ENCODE data around the gene CFAP46.
A peak's percentile ranks its signal among the peaks of the same experiment; 100 is the strongest.

CFAP46 gene

GRCh38 chr10:132882069-132882951 is 60.1 kb downstream of the CFAP46 start:
- peaks cover 0 to 29% (median 0%) of the 10 kb centered on the region in 3 experiments for H3K27me3 ChIP-seq (ENCODE audit: control insufficient read depth in 3 of 3, insufficient read depth in 3 of 3, low read depth in 1 of 3, low read length in 3 of 3)
- no peaks in the 10 kb centered on the region for H3K9me3 ChIP-seq (replicated peaks in 1 of 2; ENCODE audit: control insufficient read depth in 2 of 2, insufficient read depth in 1 of 2, low read depth in 1 of 2, low read length in 2 of 2)

GRCh38 chr10:132881186-132881920 is 61.0 kb downstream of the CFAP46 start:
- Histone ChIP-seq H3K9ac (ENCODE audit: low read depth, low read length, poor library complexity) (peak overlapping the region; percentile 27), H3K23ac (ENCODE audit: low read depth, low read length, poor library complexity) (peak overlapping the region; percentile 61), H3K14ac (ENCODE audit: low read length) (peak overlapping the region; percentile 21), H3K4me1 (ENCODE audit: control insufficient read depth in 2 of 2, insufficient read depth in 1 of 2, low read depth in 1 of 2, low read length in 2 of 2) (peaks cover 0 to 5% of the 10 kb centered on the region in 2 donors), H2BK15ac (ENCODE audit: low read length) (no peak overlapping the region), H3K27ac (replicated peaks; ENCODE audit: low read length) (no peak overlapping the region), H2AK5ac (ENCODE audit: low read depth, low read length) (no peak overlapping the region), H3K36me3 (replicated peaks in 1 of 2; ENCODE audit: control insufficient read depth in 2 of 2, insufficient read depth in 2 of 2, low read length in 2 of 2) (no peaks in the 10 kb centered on the region), H4K91ac (ENCODE audit: low read depth, low read length, poor library complexity) (peak overlapping the region; percentile 8), H2BK120ac (ENCODE audit: low read depth, low read length) (no peak overlapping the region), H3K27me3 (ENCODE audit: control insufficient read depth in 3 of 3, insufficient read depth in 3 of 3, low read depth in 1 of 3, low read length in 3 of 3) (peaks cover 0 to 29% (median 0%) of the 10 kb centered on the region in 3 experiments), H3K4me3 (ENCODE audit: low read length in 2 of 2) (peak overlapping the region in 1 of 2 donors; percentile 25), H3K9me3 (replicated peaks in 1 of 2; ENCODE audit: control insufficient read depth in 2 of 2, insufficient read depth in 1 of 2, low read depth in 1 of 2, low read length in 2 of 2) (no peaks in the 10 kb centered on the region), H3K18ac (ENCODE audit: low read length) (no peak overlapping the region), H3K79me1 (ENCODE audit: low read depth, low read length) (peaks cover 4% of the 10 kb centered on the region), H4K8ac (ENCODE audit: low read depth, low read length) (no peak overlapping the region), H2BK12ac (ENCODE audit: low read length) (no peak overlapping the region), H3K4me2 (ENCODE audit: insufficient read depth, low read length, poor library complexity, severe bottlenecking) (no peak overlapping the region), H3K4ac (ENCODE audit: low read length) (no peak overlapping the region), H2AFZ (ENCODE audit: low read length) (no peak overlapping the region), H2BK5ac (ENCODE audit: low read length) (no peak overlapping the region)
- DNase-seq (ENCODE audit: low spot score): no peak
- WGBS, 2 donors (ENCODE audit: extremely low coverage in 2 of 2, insufficient read length in 2 of 2, insufficient replicate concordance in 1 of 2): no CpG with 5 or more reads among the region's 23 CpGs

More at GRCh38 chr10:132882069-132882951, 60.1 kb downstream of the CFAP46 start:
- H4K8ac ChIP-seq (ENCODE audit: low read depth, low read length): no peak overlapping the region
- peaks cover 0 to 5% of the 10 kb centered on the region in 2 donors for H3K4me1 ChIP-seq (ENCODE audit: control insufficient read depth in 2 of 2, insufficient read depth in 1 of 2, low read depth in 1 of 2, low read length in 2 of 2)
- WGBS, 2 donors (ENCODE audit: extremely low coverage in 2 of 2, insufficient read length in 2 of 2, insufficient replicate concordance in 1 of 2): 100% methylated on average over 1 of the region's 18 CpGs; no CpG with 5 or more reads in 1 of the 2 donors
- no peak overlapping the region for H2BK120ac ChIP-seq (ENCODE audit: low read depth, low read length)
- H3K18ac ChIP-seq (ENCODE audit: low read length): no peak overlapping the region
- H2BK15ac ChIP-seq (ENCODE audit: low read length): no peak overlapping the region
- H3K4ac ChIP-seq (ENCODE audit: low read length): no peak overlapping the region
- H3K27ac ChIP-seq (replicated peaks; ENCODE audit: low read length): no peak overlapping the region
- H2BK12ac ChIP-seq (ENCODE audit: low read length): no peak overlapping the region
- peak overlapping the region; percentile 61 for H3K23ac ChIP-seq (ENCODE audit: low read depth, low read length, poor library complexity)
- H2AK5ac ChIP-seq (ENCODE audit: low read depth, low read length): no peak overlapping the region
- H3K14ac ChIP-seq (ENCODE audit: low read length): no peak overlapping the region
- no peak for DNase-seq (ENCODE audit: low spot score)
- H3K4me3 ChIP-seq (ENCODE audit: low read length in 2 of 2): peak overlapping the region in 1 of 2 donors; percentile 57
- no peak overlapping the region for H4K91ac ChIP-seq (ENCODE audit: low read depth, low read length, poor library complexity)
- H2BK5ac ChIP-seq (ENCODE audit: low read length): no peak overlapping the region
- no peak overlapping the region for H3K4me2 ChIP-seq (ENCODE audit: insufficient read depth, low read length, poor library complexity, severe bottlenecking)
- H3K9ac ChIP-seq (ENCODE audit: low read depth, low read length, poor library complexity): no peak overlapping the region
- H3K36me3 ChIP-seq (replicated peaks in 1 of 2; ENCODE audit: control insufficient read depth in 2 of 2, insufficient read depth in 2 of 2, low read length in 2 of 2): no peaks in the 10 kb centered on the region
- peaks cover 4% of the 10 kb centered on the region for H3K79me1 ChIP-seq (ENCODE audit: low read depth, low read length)
- H2AFZ ChIP-seq (ENCODE audit: low read length): no peak overlapping the region

DNA sequence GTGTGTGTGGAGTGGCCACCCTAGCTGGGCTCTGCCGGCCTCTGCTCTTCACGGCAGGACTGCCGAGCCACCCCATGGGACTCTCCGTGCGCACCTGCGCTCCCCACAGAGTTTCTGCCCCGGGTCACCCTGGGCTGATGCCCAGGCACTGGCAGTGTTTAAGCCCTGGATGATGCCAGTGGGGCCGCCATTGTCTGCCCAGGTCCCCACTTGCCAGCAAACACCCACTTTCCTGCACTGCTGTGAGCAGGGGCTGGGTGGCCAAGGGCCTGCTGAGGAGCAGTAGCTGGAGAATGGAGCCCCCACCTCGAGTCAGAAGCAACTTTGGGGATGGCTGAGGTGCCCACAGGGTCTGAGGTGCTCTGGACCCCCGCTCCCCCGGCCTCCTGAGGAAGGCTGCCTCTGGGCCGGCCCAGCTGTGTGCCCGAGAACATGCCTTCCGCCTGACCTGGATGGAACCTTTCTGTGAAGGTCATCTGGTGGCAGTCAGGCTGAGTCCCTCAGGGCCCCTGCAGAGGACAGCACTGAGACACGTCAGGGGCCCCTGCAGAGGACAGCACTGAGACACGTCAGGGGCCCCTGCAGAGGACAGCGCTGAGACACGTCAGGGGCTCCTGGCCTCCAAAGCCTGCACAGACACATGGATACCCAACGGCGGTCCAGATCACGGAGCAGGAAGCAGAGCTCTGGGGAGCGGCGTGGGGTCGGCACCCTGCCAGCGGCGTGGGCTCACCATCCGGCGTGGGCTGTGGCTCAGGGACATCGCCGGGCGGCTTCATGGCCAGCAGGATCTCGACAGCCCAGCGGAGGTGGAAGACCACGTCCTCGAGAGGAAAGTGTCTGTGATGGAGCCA is 62.0 kb downstream of the CFAP46 start:
- H3K36me3 ChIP-seq (replicated peaks in 1 of 2; ENCODE audit: control insufficient read depth in 2 of 2, insufficient read depth in 2 of 2, low read length in 2 of 2): no peaks in the 10 kb centered on the region
- no peak overlapping the region for H2BK5ac ChIP-seq (ENCODE audit: low read length)
- peak overlapping the region; percentile 92 for H3K18ac ChIP-seq (ENCODE audit: low read length)
- H3K4me1 ChIP-seq (ENCODE audit: control insufficient read depth in 2 of 2, insufficient read depth in 1 of 2, low read depth in 1 of 2, low read length in 2 of 2): peaks cover 0 to 5% of the 10 kb centered on the region in 2 donors
- H3K14ac ChIP-seq (ENCODE audit: low read length): peak overlapping the region; percentile 83
- H2BK120ac ChIP-seq (ENCODE audit: low read depth, low read length): no peak overlapping the region
- H3K79me1 ChIP-seq (ENCODE audit: low read depth, low read length): peaks cover 4% of the 10 kb centered on the region
- peak overlapping the region; percentile 41 for H2BK15ac ChIP-seq (ENCODE audit: low read length)
- H3K27ac ChIP-seq (replicated peaks; ENCODE audit: low read length): no peak overlapping the region
- no peak overlapping the region for H3K9ac ChIP-seq (ENCODE audit: low read depth, low read length, poor library complexity)
- no peak overlapping the region for H3K4me3 ChIP-seq (ENCODE audit: low read length in 2 of 2)
- no peak overlapping the region for H2BK12ac ChIP-seq (ENCODE audit: low read length)
- H3K4me2 ChIP-seq (ENCODE audit: insufficient read depth, low read length, poor library complexity, severe bottlenecking): no peak overlapping the region
- no peak overlapping the region for H3K4ac ChIP-seq (ENCODE audit: low read length)
- H3K27me3 ChIP-seq (ENCODE audit: control insufficient read depth in 3 of 3, insufficient read depth in 3 of 3, low read depth in 1 of 3, low read length in 3 of 3): peaks cover 0 to 29% (median 0%) of the 10 kb centered on the region in 3 experiments
- peak overlapping the region; percentile 91 for H2AK5ac ChIP-seq (ENCODE audit: low read depth, low read length)
- H3K23ac ChIP-seq (ENCODE audit: low read depth, low read length, poor library complexity): no peak overlapping the region
- no peak overlapping the region for H4K91ac ChIP-seq (ENCODE audit: low read depth, low read length, poor library complexity)
- WGBS, 2 donors (ENCODE audit: extremely low coverage in 2 of 2, insufficient read length in 2 of 2, insufficient replicate concordance in 1 of 2): no CpG with 5 or more reads among the region's 35 CpGs
- DNase-seq (ENCODE audit: low spot score): no peak
- peaks cover 2 to 5% of the 10 kb centered on the region in 2 donors for H3K9me3 ChIP-seq (replicated peaks in 1 of 2; ENCODE audit: control insufficient read depth in 2 of 2, insufficient read depth in 1 of 2, low read depth in 1 of 2, low read length in 2 of 2)
- no peak overlapping the region for H4K8ac ChIP-seq (ENCODE audit: low read depth, low read length)
- no peak overlapping the region for H2AFZ ChIP-seq (ENCODE audit: low read length)

Measured in neuronal stem cell (in vitro differentiated cells).